ENCODE measurements around the gene PRUNE1.

PRUNE1 gene

DNA sequence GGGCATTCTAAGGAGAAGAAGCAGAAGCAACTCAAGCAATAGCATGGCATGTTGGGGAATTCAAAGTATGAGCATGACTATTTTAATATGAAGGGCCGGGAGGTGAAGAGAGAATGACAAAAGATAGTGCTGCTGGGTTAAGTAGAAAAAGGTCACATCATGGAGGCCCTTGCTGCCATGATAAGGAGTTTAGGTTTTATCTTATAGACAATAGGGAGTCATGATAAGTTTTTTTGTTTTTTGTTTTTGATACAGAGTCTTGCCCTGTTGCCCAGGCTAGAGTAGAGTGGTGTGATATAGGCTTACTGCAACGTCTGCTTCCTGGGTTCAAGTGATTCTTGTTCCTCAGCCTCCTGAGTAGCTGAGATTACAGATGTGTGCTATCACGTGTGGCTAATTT lies 31.3 kb downstream of the PRUNE1 start:
- Histone ChIP-seq H3K36me3 (ENCODE audit: control insufficient read depth, low read depth, low read length) (peaks cover 4% of the 10 kb centered on the region), H3K4me3 (ENCODE audit: low read length) (no peak overlapping the region), H3K4me1 (ENCODE audit: control insufficient read depth, low read depth, low read length) (peaks cover 8% of the 10 kb centered on the region), H3K27ac (ENCODE audit: low read length) (no peak overlapping the region), H3K9ac (ENCODE audit: low read length) (no peak overlapping the region), H3K27me3 (ENCODE audit: control insufficient read depth, insufficient read depth, low read length) (no peaks in the 10 kb centered on the region), H3K9me3 (ENCODE audit: control insufficient read depth, low read depth, low read length) (no peaks in the 10 kb centered on the region)

DNA sequence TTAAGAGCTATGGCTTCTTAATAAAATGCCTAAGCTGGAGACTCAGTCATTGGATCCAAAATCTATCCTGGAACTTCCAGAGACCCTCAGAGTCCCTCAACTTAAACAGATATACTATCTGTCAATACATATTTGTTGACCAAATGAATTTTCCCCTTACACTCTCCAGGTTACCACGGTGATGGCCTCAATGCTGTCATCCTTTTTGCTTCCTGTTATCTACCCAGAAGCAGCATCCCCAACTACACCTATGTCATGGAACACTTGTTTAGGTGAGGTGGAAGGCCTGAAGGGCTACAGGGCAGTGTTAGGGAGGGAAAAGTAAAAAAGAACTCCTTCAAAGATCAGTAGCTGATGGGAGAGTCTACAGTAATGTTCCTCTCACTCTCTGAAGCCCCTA lies 34.9 kb downstream of the PRUNE1 start:
- Histone ChIP-seq H3K27ac (ENCODE audit: low read length) (no peak overlapping the region), H3K36me3 (ENCODE audit: control insufficient read depth, low read depth, low read length) (no peaks in the 10 kb centered on the region), H3K4me3 (ENCODE audit: low read length) (no peak overlapping the region), H3K9ac (ENCODE audit: low read length) (no peak overlapping the region), H3K9me3 (ENCODE audit: control insufficient read depth, low read depth, low read length) (no peaks in the 10 kb centered on the region), H3K27me3 (ENCODE audit: control insufficient read depth, insufficient read depth, low read length) (no peaks in the 10 kb centered on the region), H3K4me1 (ENCODE audit: control insufficient read depth, low read depth, low read length) (no peaks in the 10 kb centered on the region)

DNA sequence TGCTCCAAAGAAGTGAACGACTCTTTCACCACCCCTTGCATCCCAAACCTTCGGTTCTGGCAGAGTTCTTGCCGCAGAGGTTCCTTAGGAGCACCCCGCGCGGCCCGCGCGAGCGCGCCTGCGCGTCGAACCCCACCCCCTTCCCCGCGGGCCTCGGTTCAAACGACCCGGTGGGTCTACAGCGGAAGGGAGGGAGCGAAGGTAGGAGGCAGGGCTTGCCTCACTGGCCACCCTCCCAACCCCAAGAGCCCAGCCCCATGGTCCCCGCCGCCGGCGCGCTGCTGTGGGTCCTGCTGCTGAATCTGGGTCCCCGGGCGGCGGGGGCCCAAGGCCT lies 39.3 kb downstream of the PRUNE1 start, which contains the start of gene C1orf56:
TSS of gene C1orf56 (plus strand) at position 161 of the 334 bp plus-strand sequence. CDS start at position 258, 97 bp downstream.
- Histone ChIP-seq H3K27me3 (ENCODE audit: control insufficient read depth, insufficient read depth, low read length) (no peaks in the 10 kb centered on the region), H3K36me3 (ENCODE audit: control insufficient read depth, low read depth, low read length) (peaks cover 10% of the 10 kb centered on the region), H3K9ac (ENCODE audit: low read length) (peak within 1 kb of the TSS; percentile 84), H3K4me1 (ENCODE audit: control insufficient read depth, low read depth, low read length) (no peaks in the 10 kb centered on the region), H3K27ac (ENCODE audit: low read length) (peak within 1 kb of the TSS; percentile 37), H3K9me3 (ENCODE audit: control insufficient read depth, low read depth, low read length) (no peaks in the 10 kb centered on the region), H3K4me3 (ENCODE audit: low read length) (peak within 1 kb of the TSS; percentile 85)

DNA sequence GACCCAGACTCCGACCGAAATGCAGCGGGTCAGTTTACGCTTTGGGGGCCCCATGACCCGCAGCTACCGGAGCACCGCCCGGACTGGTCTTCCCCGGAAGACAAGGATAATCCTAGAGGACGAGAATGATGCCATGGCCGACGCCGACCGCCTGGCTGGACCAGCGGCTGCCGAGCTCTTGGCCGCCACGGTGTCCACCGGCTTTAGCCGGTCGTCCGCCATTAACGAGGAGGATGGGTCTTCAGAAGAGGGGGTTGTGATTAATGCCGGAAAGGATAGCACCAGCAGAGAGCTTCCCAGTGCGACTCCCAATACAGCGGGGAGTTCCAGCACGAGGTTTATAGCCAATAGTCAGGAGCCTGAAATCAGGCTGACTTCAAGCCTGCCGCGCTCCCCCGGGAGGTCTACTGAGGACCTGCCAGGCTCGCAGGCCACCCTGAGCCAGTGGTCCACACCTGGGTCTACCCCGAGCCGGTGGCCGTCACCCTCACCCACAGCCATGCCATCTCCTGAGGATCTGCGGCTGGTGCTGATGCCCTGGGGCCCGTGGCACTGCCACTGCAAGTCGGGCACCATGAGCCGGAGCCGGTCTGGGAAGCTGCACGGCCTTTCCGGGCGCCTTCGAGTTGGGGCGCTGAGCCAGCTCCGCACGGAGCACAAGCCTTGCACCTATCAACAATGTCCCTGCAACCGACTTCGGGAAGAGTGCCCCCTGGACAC lies 39.8 kb downstream of the PRUNE1 start:
- H3K4me1 ChIP-seq (ENCODE audit: control insufficient read depth, low read depth, low read length), result no peaks in the 10 kb centered on the region
- peak overlapping the region; percentile 85 for H3K4me3 ChIP-seq (ENCODE audit: low read length)
- peak overlapping the region; percentile 84 for H3K9ac ChIP-seq (ENCODE audit: low read length)
- peak overlapping the region; percentile 37 for H3K27ac ChIP-seq (ENCODE audit: low read length)
- H3K27me3 ChIP-seq (ENCODE audit: control insufficient read depth, insufficient read depth, low read length), result no peaks in the 10 kb centered on the region
- H3K9me3 ChIP-seq (ENCODE audit: control insufficient read depth, low read depth, low read length), result no peaks in the 10 kb centered on the region
- H3K36me3 ChIP-seq (ENCODE audit: control insufficient read depth, low read depth, low read length), result peaks cover 14% of the 10 kb centered on the region

DNA sequence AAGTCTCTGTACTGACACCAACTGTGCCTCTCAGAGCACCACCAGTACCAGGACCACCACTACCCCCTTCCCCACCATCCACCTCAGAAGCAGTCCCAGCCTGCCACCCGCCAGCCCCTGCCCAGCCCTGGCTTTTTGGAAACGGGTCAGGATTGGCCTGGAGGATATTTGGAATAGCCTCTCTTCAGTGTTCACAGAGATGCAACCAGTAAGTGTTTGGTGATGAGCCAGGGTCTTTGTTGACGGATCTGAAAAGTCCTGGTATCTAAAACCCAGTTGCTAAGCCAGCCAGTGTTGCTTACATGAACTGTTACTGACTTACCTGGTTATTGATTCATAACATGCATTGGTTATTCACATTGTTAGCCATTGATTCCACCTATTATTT lies 40.4 kb downstream of the PRUNE1 start:
- peaks cover 19% of the 10 kb centered on the region for H3K36me3 ChIP-seq (ENCODE audit: control insufficient read depth, low read depth, low read length)
- H3K9ac ChIP-seq (ENCODE audit: low read length), result peak overlapping the region; percentile 84
- no peaks in the 10 kb centered on the region for H3K9me3 ChIP-seq (ENCODE audit: control insufficient read depth, low read depth, low read length)
- H3K27ac ChIP-seq (ENCODE audit: low read length), result no peak overlapping the region
- no peaks in the 10 kb centered on the region for H3K4me1 ChIP-seq (ENCODE audit: control insufficient read depth, low read depth, low read length)
- peak overlapping the region; percentile 85 for H3K4me3 ChIP-seq (ENCODE audit: low read length)
- H3K27me3 ChIP-seq (ENCODE audit: control insufficient read depth, insufficient read depth, low read length), result no peaks in the 10 kb centered on the region

DNA sequence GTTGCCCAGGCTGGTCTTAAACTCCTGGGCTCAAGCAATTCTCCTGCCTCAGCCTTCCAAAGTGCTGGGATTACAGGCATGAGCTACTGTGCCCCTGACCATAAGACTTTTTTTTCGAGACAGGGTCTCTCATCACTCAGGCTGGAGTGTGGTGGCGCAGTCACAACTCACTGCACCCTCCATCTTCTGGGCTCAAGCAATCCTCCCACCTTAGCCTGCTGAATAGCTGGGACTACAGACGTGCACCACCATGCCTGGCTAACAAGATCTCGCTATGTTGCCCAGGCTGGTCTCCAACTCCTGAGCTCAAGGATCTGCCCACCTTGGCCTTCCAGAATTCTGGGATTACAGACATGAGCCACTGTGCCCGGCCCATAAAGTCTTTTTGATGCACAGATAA lies 41.2 kb downstream of the PRUNE1 start:
- H3K36me3 ChIP-seq (ENCODE audit: control insufficient read depth, low read depth, low read length), result peaks cover 26% of the 10 kb centered on the region
- H3K9me3 ChIP-seq (ENCODE audit: control insufficient read depth, low read depth, low read length), result no peaks in the 10 kb centered on the region
- no peaks in the 10 kb centered on the region for H3K27me3 ChIP-seq (ENCODE audit: control insufficient read depth, insufficient read depth, low read length)
- H3K4me3 ChIP-seq (ENCODE audit: low read length), result no peak overlapping the region
- H3K4me1 ChIP-seq (ENCODE audit: control insufficient read depth, low read depth, low read length), result no peaks in the 10 kb centered on the region
- H3K9ac ChIP-seq (ENCODE audit: low read length), result no peak overlapping the region
- no peak overlapping the region for H3K27ac ChIP-seq (ENCODE audit: low read length)

DNA sequence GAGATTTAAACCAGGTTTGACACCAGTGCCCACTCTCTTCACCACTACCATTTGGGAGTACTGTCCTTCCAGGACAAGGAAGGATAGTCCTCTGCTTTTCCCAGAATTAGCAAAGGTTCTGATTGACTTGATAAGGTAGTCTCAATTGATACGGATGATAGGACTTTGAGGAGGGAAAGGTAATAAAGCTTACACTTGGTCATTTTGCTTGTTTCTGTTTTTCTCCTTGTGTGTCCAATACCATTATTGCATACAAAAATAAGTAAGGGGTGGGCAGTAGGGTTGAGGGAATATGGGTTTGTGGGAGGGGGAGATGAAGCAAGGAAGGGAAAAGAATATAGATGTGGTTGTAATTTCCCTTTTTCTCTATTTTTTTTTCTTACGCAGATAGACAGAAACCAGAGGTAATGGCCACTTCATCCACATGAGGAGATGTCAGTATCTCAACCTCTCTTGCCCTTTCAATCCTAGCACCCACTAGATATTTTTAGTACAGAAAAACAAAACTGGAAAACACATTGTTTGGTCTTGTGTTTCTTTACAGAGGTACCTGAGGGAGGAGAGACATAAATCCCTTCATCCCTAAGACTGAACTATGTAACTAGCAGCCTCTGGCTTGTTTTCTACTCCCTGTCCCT lies 41.9 kb downstream of the PRUNE1 start:
- Histone ChIP-seq H3K4me1 (ENCODE audit: control insufficient read depth, low read depth, low read length) (no peaks in the 10 kb centered on the region), H3K36me3 (ENCODE audit: control insufficient read depth, low read depth, low read length) (peaks cover 34% of the 10 kb centered on the region), H3K4me3 (ENCODE audit: low read length) (no peak overlapping the region), H3K27me3 (ENCODE audit: control insufficient read depth, insufficient read depth, low read length) (no peaks in the 10 kb centered on the region), H3K9ac (ENCODE audit: low read length) (no peak overlapping the region), H3K9me3 (ENCODE audit: control insufficient read depth, low read depth, low read length) (no peaks in the 10 kb centered on the region), H3K27ac (ENCODE audit: low read length) (no peak overlapping the region)

DNA sequence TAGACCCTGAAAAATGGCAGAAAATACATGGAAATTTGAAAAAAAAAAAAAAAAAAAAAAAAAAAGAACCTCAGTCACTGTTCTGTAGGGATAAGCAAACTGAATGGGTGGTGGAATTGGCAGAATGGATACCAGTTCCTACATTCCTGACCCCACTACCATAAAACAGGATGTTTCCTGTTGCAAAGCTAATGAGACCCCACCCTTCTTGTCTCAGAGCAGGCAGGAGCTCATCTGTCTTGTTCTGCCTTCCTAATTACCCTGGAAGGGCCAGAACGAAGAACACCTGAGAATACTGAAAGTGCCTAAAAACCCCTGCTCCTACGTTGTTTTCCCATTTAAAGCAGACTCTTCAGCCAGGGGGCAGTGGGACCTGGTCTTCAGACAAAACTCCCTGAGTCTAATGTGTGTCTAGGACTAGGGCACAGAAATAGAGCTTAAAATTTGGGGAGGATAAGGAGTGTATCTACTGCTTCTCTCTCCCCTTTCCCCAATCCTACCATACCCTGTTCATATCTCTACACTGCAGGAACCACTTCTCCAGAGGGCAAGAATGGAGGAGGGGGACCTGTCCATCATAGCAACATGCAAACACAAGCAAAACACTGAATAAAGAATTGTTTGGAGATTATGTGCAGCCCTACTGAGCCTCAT lies 43.2 kb downstream of the PRUNE1 start:
- H3K4me1 ChIP-seq (ENCODE audit: control insufficient read depth, low read depth, low read length), result no peaks in the 10 kb centered on the region
- no peaks in the 10 kb centered on the region for H3K9me3 ChIP-seq (ENCODE audit: control insufficient read depth, low read depth, low read length)
- no peak overlapping the region for H3K27ac ChIP-seq (ENCODE audit: low read length)
- H3K36me3 ChIP-seq (ENCODE audit: control insufficient read depth, low read depth, low read length), result peaks cover 44% of the 10 kb centered on the region
- no peaks in the 10 kb centered on the region for H3K27me3 ChIP-seq (ENCODE audit: control insufficient read depth, insufficient read depth, low read length)
- no peak overlapping the region for H3K9ac ChIP-seq (ENCODE audit: low read length)
- H3K4me3 ChIP-seq (ENCODE audit: low read length), result no peak overlapping the region

DNA sequence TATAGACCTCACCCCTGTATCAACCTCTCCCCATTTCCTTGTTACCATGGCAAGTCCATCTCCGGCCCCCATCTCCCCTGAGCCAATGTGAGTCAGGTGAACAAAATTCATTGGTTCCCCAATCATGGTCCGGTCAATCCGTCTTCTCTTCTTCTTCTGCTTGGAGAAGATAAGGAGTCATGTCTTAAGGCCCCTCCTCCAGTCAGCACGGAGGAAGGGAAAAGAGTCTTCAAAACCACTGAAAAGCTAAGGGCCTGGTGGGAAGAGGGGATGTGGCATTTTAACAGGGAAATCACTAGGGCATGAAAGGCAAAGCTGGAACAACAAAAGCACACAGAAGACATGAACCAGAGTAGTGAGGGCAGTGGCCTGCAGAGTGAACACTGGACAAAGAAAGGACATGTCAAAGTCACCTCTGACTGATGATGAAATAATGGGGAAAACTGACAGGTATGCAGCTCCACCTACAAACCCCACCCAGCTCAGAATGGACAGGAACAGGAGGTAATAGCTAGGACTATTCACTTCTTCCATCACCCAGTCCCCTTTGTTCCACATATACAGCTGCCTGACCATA lies 46.8 kb downstream of the PRUNE1 start:
- H3K4me1 ChIP-seq (ENCODE audit: control insufficient read depth, low read depth, low read length), result peaks cover 9% of the 10 kb centered on the region
- no peak overlapping the region for H3K9ac ChIP-seq (ENCODE audit: low read length)
- H3K27ac ChIP-seq (ENCODE audit: low read length), result no peak overlapping the region
- H3K36me3 ChIP-seq (ENCODE audit: control insufficient read depth, low read depth, low read length), result peaks cover 47% of the 10 kb centered on the region
- no peaks in the 10 kb centered on the region for H3K27me3 ChIP-seq (ENCODE audit: control insufficient read depth, insufficient read depth, low read length)
- no peaks in the 10 kb centered on the region for H3K9me3 ChIP-seq (ENCODE audit: control insufficient read depth, low read depth, low read length)
- no peak overlapping the region for H3K4me3 ChIP-seq (ENCODE audit: low read length)

DNA sequence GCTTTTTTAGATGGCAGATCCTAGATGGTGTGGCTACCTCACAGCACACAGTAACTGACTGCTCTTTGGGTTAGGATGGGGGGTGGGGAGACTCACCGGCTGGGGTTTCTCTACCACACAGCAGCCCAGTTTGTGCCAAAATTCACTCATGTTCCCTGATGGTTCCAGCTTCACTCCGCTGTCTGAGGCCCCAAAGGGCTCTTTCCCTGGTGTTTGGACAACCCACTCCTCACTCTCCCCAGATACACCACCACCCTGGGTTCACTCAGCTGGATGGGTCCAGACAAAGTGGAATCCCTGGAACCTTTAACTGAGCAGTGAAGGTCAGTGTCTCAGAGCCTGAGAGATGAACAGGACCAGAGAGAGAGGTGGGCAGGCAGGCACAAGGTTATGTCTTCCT lies 47.3 kb downstream of the PRUNE1 start:
- Histone ChIP-seq H3K4me3 (ENCODE audit: low read length) (no peak overlapping the region), H3K27ac (ENCODE audit: low read length) (no peak overlapping the region), H3K9ac (ENCODE audit: low read length) (no peak overlapping the region), H3K36me3 (ENCODE audit: control insufficient read depth, low read depth, low read length) (peaks cover 47% of the 10 kb centered on the region), H3K27me3 (ENCODE audit: control insufficient read depth, insufficient read depth, low read length) (no peaks in the 10 kb centered on the region), H3K4me1 (ENCODE audit: control insufficient read depth, low read depth, low read length) (peaks cover 9% of the 10 kb centered on the region), H3K9me3 (ENCODE audit: control insufficient read depth, low read depth, low read length) (no peaks in the 10 kb centered on the region)

DNA sequence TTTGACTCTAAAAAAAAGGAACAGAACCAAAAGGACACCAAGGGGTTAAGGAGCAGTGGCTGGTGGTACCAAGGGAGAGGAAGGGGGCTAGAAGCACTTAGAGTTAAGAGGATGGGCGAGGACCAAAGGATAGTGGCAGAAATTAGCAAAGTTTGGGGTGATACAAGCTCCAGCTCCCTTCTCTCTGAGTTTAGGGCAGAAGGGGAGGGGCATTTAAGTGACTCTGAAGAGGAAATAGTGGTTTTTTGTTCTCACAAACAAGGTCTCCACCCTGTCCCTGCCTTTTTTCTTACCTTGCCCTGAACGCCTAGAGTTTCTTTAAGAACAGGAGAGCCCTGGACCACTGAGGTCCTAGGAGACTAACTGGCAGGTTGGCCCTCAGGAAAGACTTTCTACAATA lies 47.9 kb downstream of the PRUNE1 start:
- Histone ChIP-seq H3K4me3 (ENCODE audit: low read length) (no peak overlapping the region), H3K27ac (ENCODE audit: low read length) (no peak overlapping the region), H3K27me3 (ENCODE audit: control insufficient read depth, insufficient read depth, low read length) (no peaks in the 10 kb centered on the region), H3K36me3 (ENCODE audit: control insufficient read depth, low read depth, low read length) (peaks cover 47% of the 10 kb centered on the region), H3K9me3 (ENCODE audit: control insufficient read depth, low read depth, low read length) (no peaks in the 10 kb centered on the region), H3K4me1 (ENCODE audit: control insufficient read depth, low read depth, low read length) (peaks cover 12% of the 10 kb centered on the region), H3K9ac (ENCODE audit: low read length) (no peak overlapping the region)
